ENCODE measurements around the gene PIEZO1. TPM values are rescaled to one million over a fixed set of nuclear protein-coding genes. Genes with fewer than 3 reads are reported as not detected.

Gene PIEZO1
- total and polyA plus RNA-seq, 2 experiments from 2014 or later: 30.4 to 70.1 TPM

- Mint-ChIP-seq H3K36me3 (ENCODE audit: low read depth) (no peaks in the 10 kb centered on the region), H3K4me3 (no peak overlapping the region), H3K27ac (no peak overlapping the region)
These were observed 44.3 kb downstream of the PIEZO1 start for GRCh38 chr16:88740727-88741055.

More at GRCh38 chr16:88740727-88741055, 44.3 kb downstream of the PIEZO1 start:
- no peak overlapping the region for H3K27ac ChIP-seq (ENCODE audit: low read depth)
- no peaks in the 10 kb centered on the region for H3K79me2 ChIP-seq (replicated peaks; ENCODE audit: insufficient read depth)
- H2AFZ ChIP-seq: no peak overlapping the region
- H4K20me1 ChIP-seq (replicated peaks; ENCODE audit: insufficient read depth): no peaks in the 10 kb centered on the region
- no peaks in the 10 kb centered on the region for H3F3A ChIP-seq (replicated peaks; ENCODE audit: low read depth)
- H3K27me3 ChIP-seq (ENCODE audit: insufficient read depth): no peaks in the 10 kb centered on the region
- no peaks in the 10 kb centered on the region; the same call in 1 of the 2 replicates for H3K36me3 ChIP-seq (ENCODE audit: insufficient read depth)
- Mint-ChIP-seq H3K27me3 (ENCODE audit: insufficient read depth, low read depth, poor library complexity) (peaks cover 11% of the 10 kb centered on the region), H3K4me1 (peaks cover 4% of the 10 kb centered on the region; the same call in 1 of the 3 replicates), H3K9me3 (no peaks in the 10 kb centered on the region)
- H3K4me1 ChIP-seq (ENCODE audit: insufficient read depth): no peaks in the 10 kb centered on the region; the same call in 1 of the 2 replicates
- no peak overlapping the region for H3K4me3 ChIP-seq
- no peak for ATAC-seq
- H3K4me2 ChIP-seq: no peak overlapping the region
- no peak for TF ChIP-seq POLR2AphosphoS5 (IDR thresholded peaks at IDR 0.05; ENCODE audit: low read depth)
- no peak for TF ChIP-seq JUNB (IDR thresholded peaks at IDR 0.05; ENCODE audit: unreplicated experiment)
- TF ChIP-seq EZH2 (IDR thresholded peaks at IDR 0.05; ENCODE audit: low read depth, unreplicated experiment): no peak
- no peak for TF ChIP-seq NANOG (IDR thresholded peaks at IDR 0.05; ENCODE audit: borderline replicate concordance)
- no peak for TF ChIP-seq EZH2phosphoT487 (IDR thresholded peaks at IDR 0.05; ENCODE audit: unreplicated experiment)
- no peak for TF ChIP-seq CTCF (conservative IDR thresholded peaks at IDR 0.05; ENCODE audit: low read depth in 2 of 2)
- TF ChIP-seq ZNF331 (CRISPR knock-in tag; IDR thresholded peaks at IDR 0.05; ENCODE audit: low read depth): no peak
- TF ChIP-seq ETS1 (IDR thresholded peaks at IDR 0.05): no peak
- no peak for TF ChIP-seq REST (IDR thresholded peaks at IDR 0.05; ENCODE audit: unreplicated experiment)
- no peak for TF ChIP-seq CREB1 (CRISPR knock-in tag; IDR thresholded peaks at IDR 0.05; ENCODE audit: low read depth)
- TF ChIP-seq STAT1 (IDR thresholded peaks at IDR 0.05; ENCODE audit: unreplicated experiment): no peak
- TF ChIP-seq ZNF462 (CRISPR knock-in tag; IDR thresholded peaks at IDR 0.05): no peak
- no peak for TF ChIP-seq ZNF114 (CRISPR knock-in tag; IDR thresholded peaks at IDR 0.05)
- H3K9me2 ChIP-seq (ENCODE audit: insufficient read depth): no peaks in the 10 kb centered on the region
- DNase-seq (ENCODE audit: low spot score): no peak

Data from GM23338 (cell line).